Measurements from ENCODE around the gene CXCR1.
"Not testable (repeated sequence)": the region's sequence is repeated elsewhere in the genome, so short reads cannot be mapped to it uniquely, and the experiment has no call there.

Gene CXCR1

GRCh38 chr2:218155953-218156479 lies 10.7 kb downstream of the CXCR1 start:
- no peak for DNase-seq

DNA sequence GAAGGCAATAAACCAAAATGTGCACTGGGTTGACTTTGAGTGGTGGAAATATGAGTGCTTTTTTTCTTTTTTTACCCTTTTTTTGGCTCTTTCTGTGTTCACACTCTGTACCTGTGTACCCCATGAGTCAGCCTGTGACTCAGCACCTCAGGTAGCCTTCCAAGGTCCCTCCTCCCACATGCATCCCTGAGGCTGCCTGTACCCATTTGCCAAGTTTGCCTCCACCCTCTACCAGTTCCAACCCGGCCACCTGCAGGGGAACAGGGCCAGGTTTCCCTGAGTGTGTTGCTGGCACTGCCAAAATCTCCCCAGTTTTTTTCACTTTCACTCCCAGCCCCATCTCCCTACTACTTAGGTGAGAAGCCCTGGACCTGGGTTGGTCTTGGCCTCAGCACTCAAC lies 14.0 kb downstream of the CXCR1 start:
- DNase-seq, result no peak

- DNase-seq, result no peak
These were observed 14.6 kb downstream of the CXCR1 start for GRCh38 chr2:218152172-218152571.

DNA sequence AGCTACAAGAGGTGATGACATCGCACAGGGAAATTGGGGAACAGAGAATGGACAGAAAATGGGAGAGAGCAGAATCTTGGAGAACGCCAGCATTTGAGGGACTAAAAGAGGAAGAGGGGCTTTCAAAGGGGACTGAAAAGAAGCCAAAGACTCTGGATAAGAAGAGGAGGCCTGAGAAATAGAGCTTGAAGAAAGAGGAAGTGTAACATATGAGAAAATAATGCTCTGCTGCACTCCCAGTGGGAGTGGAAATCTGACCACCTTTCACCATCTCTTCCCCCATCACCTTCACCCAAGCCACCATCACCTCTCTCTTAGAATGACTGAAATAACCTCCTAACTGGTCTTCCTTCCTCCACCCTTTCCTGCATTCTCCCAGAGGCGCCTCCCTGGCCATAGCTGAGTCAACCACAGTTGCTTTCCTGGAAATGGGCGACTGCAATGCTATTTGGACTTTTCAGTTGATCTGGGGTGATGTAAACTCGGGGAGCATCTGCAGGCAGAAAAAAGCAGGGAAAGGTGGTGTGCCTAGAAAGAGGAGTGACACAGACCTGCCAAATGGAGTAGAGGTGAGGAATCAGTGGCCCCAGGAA lies 16.8 kb downstream of the CXCR1 start:
- no peak for DNase-seq

GRCh38 chr2:218149098-218149497 lies 17.7 kb downstream of the CXCR1 start:
- DNase-seq, result no peak

DNA sequence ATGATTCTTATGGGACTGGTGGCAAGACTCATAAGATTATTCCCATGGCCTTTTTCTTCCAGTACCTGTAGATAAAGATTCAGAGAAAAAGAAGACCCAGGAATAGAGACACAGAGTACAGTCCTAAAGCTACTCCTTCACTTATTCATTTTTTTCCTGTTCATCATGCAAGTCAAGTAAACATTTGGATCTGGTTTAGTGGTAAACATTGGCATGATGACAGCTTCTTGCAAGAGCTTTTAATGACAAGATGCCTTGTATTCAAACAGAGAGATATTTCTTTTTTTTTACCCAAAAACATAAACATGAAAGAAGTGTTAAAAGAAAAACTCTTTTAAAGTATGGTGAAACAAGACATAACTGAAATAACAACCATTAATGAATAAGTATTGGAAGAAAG lies 20.7 kb downstream of the CXCR1 start:
- no peak for DNase-seq

- no peak for DNase-seq
These were observed 21.6 kb downstream of the CXCR1 start for GRCh38 chr2:218145124-218145523.

DNA sequence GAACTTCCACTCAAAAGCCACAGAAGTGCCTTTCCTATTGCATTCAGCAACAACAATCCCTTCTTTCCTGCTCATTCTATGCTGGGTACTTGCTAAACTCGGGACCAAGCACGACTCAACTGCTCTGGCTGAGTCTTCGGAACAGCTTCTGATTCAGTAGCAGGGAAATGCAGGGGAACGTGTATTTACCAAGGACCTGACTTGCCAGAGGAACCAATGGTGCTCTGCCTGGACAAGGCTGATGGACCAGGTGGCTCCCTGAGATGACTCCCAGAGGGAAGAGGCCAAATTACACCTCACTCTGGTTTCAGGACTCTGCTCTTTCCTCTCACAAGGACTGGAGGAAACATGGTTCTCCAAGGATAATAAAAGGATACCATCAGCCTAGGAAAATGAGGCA lies 28.7 kb downstream of the CXCR1 start:
- no peak for DNase-seq

- no peak for DNase-seq
These were observed 29.2 kb downstream of the CXCR1 start for GRCh38 chr2:218137514-218137913.

GRCh38 chr2:218130822-218131221 lies 35.9 kb downstream of the CXCR1 start:
- DNase-seq, result no peak

GRCh38 chr2:218130377-218130776 lies 36.4 kb downstream of the CXCR1 start:
- DNase-seq, result no peak

DNA sequence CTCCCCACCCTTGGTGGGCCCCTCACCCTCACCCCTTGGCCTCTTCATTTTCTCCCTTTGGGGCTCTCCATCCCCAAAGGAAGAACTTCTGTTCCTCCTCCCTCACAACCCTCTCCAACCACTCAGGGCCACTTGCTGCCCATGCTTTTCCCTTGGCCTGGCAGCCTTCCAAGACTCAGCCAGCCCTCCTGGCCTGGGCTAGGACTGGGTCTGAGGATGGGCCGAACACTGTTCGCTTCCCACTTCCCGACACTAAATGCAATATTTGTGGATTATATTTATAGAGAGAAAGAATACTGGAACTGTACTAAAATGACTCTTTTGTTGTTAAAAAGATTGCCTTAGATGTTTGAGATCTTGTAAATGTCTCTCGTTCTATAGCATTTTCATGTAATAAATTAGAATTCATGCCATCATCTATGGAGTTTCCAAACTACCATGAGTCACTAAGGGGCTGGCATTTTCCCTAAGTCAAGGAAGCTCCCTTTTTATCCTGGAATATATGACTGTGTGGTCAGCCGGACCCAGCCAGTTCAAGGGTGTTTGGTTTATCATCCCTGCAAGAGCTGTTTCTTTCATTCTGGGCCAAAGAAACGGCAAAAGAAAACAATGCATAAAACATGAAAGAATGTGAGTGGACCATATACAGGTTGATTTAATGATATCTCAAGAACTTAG lies 37.2 kb downstream of the CXCR1 start:
- no peak for DNase-seq

GRCh38 chr2:218128781-218129457 lies 37.8 kb downstream of the CXCR1 start:
- no peak for DNase-seq

- no peak for DNase-seq
These were observed 38.8 kb downstream of the CXCR1 start for GRCh38 chr2:218127929-218128455.

GRCh38 chr2:218125626-218126080 lies 41.1 kb downstream of the CXCR1 start, which contains the start of gene CXCR2:
TSS of gene CXCR2 (plus strand) at chr2:218126028. CDS start at chr2:218134802, 8,774 bp downstream.
- no peak for DNase-seq

- no peak for DNase-seq
These were observed 41.7 kb downstream of the CXCR1 start for GRCh38 chr2:218125095-218125494.

- DNase-seq, result no peak
These were observed 42.8 kb downstream of the CXCR1 start for GRCh38 chr2:218123986-218124385.

- DNase-seq, result not testable (repeated sequence)
These were observed 44.5 kb downstream of the CXCR1 start for GRCh38 chr2:218122286-218122685.

DNA sequence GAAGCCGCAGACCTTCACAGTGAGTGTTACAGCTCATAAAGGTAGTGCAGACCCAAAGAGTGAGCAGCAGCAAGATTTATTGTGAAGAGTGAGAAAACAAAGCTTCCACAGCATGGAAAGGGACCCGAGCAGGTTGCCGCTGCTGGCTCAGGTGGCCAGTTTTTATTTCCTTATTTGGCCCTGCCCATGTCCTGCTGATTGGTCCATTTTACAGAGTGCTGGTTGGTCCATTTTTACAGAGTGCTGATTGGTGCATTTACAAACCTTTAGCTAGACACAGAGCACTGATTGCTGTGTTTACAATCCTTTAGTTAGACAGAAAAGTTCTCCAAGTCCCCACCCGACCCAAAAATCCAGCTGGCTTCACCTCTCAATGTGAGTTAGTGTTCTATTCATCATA lies 45.0 kb downstream of the CXCR1 start:
- DNase-seq, result not testable (repeated sequence)
